IPS-NIHi11 (cell line): Measurements from ENCODE around the gene MEAK7.

Experiments used
- DNase-seq: peaks from one replicate; pipeline ENCODE4 v3.0.0; 2012; ENCODE audit warnings: mixed read lengths, low spot score

MEAK7 gene

GRCh38 chr16:84486551-84487235 is 17.8 kb downstream of the MEAK7 start:
- DNase-seq, result no peak

DNA sequence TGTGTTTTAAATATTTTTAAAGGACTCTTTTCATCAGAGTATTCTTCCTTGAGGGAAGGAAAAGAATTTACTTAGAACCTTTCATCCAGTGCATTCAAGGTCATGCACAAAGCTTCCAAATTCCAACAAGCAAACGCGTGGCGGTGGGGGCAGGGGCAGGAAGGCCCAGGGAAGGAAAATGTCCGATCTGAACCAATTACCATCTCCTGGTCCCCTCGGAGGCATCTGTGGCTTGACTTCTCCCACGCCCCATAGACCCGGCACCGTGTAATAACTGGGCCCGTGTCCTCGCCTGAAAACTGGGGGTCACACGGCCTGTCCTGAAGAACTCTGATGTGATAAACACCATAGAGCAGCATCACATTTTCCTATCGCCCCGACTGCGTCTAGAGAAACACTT is 18.3 kb downstream of the MEAK7 start:
- DNase-seq, result no peak

DNA sequence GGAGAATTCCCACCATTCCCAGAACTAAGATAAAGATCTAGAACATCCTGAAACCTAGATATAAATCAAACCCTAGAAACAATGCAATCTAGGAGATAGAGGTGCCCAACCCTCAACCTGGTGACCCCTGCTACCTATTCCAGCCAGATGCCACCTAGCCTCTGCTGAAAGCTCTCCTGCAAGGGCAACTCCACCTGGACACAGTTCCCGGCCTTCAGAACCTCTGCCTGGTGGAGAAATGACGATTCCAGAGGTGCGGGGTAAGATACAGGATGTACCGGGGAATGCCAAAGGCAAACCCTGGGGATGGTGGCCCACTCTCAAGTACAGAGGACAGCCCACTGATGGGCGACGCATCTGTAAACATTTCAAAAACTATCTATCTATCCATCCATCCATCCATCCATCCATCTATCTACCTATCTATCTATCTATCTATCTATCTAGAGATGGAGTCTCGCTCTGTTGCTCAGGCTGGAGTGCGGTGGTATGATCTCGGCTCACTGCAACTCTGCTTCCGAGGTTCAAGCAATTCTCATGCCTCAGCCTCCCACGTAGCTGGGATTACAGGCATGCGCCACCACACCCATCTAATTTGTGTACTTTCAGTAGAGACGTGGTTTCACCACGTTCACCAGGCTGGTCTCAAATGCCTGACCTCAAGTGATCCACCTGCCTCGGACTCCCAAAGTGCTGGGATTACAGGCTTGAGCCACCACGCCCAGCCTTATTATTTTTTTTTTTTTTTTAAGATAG is 19.0 kb downstream of the MEAK7 start:
- no peak for DNase-seq

- peak; percentile 68 for DNase-seq
Measured at GRCh38 chr16:84484579-84485254, 19.7 kb downstream of the MEAK7 start.

GRCh38 chr16:84483882-84484565 is 20.4 kb downstream of the MEAK7 start:
- DNase-seq, result no peak

GRCh38 chr16:84482951-84483881 is 21.2 kb downstream of the MEAK7 start:
- DNase-seq, result no peak

GRCh38 chr16:84482001-84482891 is 22.2 kb downstream of the MEAK7 start:
- DNase-seq, result no peak

DNA sequence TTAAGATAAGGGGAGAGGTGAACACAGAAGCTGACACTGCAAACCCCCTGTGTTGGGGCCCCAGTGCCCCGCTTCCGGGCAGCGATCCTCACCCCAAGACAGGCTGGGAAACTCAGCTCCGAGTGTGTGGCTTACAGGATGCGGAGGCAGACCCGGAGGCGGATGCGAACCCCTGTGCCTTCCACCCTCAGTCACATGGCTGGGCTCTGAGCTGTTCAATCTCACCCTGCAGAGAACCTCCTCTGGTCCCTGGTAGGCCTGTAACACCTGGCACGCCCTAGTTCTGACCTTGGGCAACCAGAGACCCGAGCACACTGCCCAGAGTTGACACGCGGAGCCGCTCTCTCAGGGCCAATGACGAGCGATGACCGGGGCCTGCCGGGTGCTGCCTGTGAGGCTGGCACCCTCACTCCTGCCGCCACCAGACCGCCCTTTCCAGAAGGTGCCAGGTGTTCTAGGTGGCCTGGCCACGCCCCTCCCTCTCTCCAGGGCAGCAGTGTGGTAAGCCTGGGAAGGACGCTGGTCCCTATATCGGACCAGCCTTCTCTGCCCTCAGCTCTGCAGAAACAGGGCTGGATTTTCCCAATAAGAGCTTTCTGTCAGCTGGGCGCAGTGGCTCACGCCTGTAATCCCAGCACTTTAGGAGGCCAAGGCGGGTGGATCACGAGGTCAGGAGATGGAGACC is 23.3 kb downstream of the MEAK7 start:
- DNase-seq, result no peak

DNA sequence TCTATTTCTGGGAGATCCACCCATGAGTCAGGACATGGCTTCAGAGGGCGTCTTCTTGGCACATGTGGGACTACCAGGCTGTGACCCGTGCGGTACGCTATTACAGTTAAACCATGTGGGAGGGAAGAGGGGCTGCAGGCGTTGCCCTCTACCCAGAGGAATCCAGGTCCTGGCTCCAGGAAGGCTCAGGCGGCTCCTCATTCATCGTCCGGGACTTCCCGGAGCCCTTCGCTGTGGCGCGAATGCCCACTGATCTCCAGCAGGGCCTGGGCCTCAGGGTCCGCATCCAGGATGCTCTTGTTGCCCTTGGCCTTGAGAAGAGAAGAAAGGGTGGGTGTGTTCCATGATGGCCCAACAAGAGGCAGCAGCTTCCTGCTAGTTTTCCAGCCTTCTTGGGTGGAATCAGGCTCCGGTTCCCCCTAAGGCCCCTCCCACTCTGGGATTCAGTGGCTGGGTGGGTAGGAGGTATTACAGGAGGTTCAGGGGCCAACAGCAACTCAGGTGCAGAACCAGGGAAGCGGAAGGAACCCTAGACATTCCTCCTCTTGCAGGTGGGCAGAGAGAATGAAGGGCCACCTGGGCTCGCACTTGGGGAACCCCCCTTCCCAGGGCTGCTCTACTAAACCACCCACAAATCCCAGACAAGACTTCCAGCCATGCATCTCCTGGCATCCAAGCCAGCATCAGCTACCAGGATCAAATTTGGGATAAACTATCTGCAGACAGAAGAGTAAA is 24.6 kb downstream of the MEAK7 start:
- DNase-seq, result no peak

GRCh38 chr16:84478172-84478947 is 26.1 kb downstream of the MEAK7 start:
- DNase-seq, result no peak

GRCh38 chr16:84477661-84478060 is 26.8 kb downstream of the MEAK7 start:
- DNase-seq, result no peak

- no peak for DNase-seq
Measured at GRCh38 chr16:84476401-84476800, 28.1 kb downstream of the MEAK7 start.

GRCh38 chr16:84475643-84476240 is 28.7 kb downstream of the MEAK7 start:
- no peak for DNase-seq

GRCh38 chr16:84471966-84472365 is 32.5 kb downstream of the MEAK7 start:
- DNase-seq, result no peak

- no peak for DNase-seq
Measured at GRCh38 chr16:84471316-84471715, 33.1 kb downstream of the MEAK7 start.

GRCh38 chr16:84467709-84468108 is 36.8 kb downstream of the MEAK7 start:
- no peak for DNase-seq

GRCh38 chr16:84467256-84467655 is 37.2 kb downstream of the MEAK7 start:
- DNase-seq, result no peak

DNA sequence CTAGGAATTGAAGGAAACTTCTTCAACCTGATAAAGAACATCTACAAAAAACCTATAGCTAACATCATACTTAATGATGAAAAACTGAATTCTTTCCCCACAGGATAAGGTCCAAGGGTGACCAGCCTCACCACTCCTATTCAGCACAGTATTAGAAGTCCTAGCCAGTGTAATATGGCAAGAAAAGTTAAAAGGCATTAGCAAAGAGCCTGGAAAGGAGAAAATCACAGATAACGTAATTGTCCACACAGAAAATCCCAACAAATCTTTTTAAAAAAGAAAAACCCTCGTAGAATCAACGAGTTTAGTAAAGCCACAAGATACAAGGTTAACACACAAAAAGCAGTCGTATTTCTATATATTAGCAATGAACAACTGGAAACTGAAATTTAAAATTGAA is 37.8 kb downstream of the MEAK7 start:
- DNase-seq, result no peak
